Measurements from ENCODE around the gene UBE2I.

GRCh38 chr16:1347286-1347855 is 37.9 kb downstream of the UBE2I start:
- TF ChIP-seq, protein P1, sequence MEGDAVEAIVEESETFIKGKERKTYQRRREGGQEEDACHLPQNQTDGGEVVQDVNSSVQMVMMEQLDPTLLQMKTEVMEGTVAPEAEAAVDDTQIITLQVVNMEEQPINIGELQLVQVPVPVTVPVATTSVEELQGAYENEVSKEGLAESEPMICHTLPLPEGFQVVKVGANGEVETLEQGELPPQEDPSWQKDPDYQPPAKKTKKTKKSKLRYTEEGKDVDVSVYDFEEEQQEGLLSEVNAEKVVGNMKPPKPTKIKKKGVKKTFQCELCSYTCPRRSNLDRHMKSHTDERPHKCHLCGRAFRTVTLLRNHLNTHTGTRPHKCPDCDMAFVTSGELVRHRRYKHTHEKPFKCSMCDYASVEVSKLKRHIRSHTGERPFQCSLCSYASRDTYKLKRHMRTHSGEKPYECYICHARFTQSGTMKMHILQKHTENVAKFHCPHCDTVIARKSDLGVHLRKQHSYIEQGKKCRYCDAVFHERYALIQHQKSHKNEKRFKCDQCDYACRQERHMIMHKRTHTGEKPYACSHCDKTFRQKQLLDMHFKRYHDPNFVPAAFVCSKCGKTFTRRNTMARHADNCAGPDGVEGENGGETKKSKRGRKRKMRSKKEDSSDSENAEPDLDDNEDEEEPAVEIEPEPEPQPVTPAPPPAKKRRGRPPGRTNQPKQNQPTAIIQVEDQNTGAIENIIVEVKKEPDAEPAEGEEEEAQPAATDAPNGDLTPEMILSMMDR (conservative IDR thresholded peaks at IDR 0.05; ENCODE audit: low read length): no peak
- TF ChIP-seq EZH2phosphoT487 (IDR thresholded peaks at IDR 0.05; ENCODE audit: borderline replicate concordance, low read depth, low read length): no peak

Data from OCI-LY7 (cell line).